HG03469 (cell line): Measurements from ENCODE around the gene TMEM183A.
"Not testable (repeated sequence)": the region's sequence is repeated elsewhere in the genome, so short reads cannot be mapped to it uniquely, and the experiment has no call there.

Experiments used
- ATAC-seq: cut with Tn5 transposase; IDR thresholded peaks from one replicate; pipeline ENCODE4 v1.9.1; 2021; ENCODE audit warnings: mild to moderate bottlenecking, moderate library complexity, moderate number of reproducible peaks; ENCODE audit not compliant: unreplicated experiment

Gene TMEM183A

GRCh38 chr1:203006948-203007871 is at the start of gene TMEM183A:
Gene TMEM183A, plus strand, starts transcription at chr1:203007374. Its CDS starts 92 bp downstream, at chr1:203007466.
- ATAC-seq, result peak; percentile 85

GRCh38 chr1:202957733-202958543 is 49.2 kb upstream of the TMEM183A start, which contains the start of gene ADIPOR1:
Gene ADIPOR1, minus strand, starts transcription at chr1:202958312. Its CDS starts 7,242 bp downstream, at chr1:202951070.
- peak; percentile 64 for ATAC-seq

- ATAC-seq, result no peak
Measured at GRCh38 chr1:202958544-202959275, 48.5 kb upstream of the TMEM183A start.

DNA sequence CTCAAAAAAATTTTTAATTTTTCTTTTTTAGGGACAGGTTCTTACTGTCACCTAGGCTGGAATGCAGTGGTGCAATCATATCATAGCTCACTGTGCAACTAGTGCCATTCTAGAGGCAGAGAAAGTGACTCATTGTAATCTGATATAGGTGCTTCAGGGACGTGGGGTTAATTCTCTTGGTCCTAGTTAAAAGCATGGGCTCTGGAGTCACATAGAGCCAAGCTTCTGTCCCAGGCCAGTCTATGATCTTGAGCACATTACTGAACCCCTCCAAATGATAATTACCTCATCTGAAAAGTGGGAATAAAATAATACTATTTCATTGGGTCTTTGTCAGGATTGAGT is 47.9 kb upstream of the TMEM183A start:
- no peak for ATAC-seq

- no peak for ATAC-seq
Measured at GRCh38 chr1:202961220-202961880, 45.8 kb upstream of the TMEM183A start.

- ATAC-seq, result no peak
Measured at GRCh38 chr1:202964791-202965410, 42.3 kb upstream of the TMEM183A start.

DNA sequence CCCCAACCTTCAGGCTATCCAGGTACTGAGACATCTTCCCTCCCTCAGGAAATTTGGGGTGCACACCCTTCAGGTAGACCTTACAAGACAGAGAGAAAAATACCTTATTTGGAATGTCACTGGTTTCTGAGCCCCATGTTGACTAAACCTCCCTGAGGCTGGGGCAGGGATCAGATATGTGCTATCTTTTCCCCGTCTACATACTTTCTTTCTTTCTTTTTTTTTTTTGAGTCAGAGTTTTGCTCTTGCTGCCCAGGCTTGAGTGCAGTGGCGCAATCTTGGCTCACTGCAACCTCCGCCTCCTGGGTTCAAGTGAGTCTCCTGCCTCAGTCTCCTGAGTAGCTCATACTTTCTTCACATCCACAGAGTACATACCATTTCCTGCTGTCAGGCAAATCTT is 41.8 kb upstream of the TMEM183A start:
- no peak for ATAC-seq

GRCh38 chr1:202966006-202966898 is 40.9 kb upstream of the TMEM183A start:
- ATAC-seq, result no peak

DNA sequence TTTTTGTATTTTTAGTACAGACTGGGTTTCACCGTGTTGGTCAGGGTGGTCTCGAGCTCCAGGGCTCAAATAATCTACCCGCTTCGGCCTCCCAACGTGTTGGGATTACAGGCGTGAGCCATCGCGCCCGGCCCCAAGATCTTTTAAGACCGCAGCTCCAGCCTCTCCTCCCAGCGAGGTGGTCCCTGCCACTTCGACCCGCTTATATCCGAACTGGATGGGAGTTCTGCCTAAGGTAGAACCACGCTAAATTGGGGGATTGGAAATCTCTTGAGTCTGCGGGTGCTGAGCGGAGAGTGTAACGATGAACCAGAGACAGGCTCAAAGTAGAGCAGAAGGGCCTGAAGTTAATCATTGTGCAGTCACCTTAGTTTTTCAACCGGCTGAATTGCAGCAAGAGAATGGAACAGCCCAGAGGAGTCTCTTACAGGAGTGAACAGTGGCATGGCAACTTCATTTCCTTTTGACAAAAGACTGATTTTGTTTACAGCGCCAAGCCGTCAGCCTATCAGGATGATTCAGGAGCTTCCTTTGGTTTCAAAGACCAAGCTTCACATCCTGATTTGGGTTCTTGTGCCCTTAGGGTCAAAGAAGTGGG is 39.4 kb upstream of the TMEM183A start:
- no peak for ATAC-seq

GRCh38 chr1:202968351-202968750 is 38.8 kb upstream of the TMEM183A start:
- ATAC-seq, result no peak

DNA sequence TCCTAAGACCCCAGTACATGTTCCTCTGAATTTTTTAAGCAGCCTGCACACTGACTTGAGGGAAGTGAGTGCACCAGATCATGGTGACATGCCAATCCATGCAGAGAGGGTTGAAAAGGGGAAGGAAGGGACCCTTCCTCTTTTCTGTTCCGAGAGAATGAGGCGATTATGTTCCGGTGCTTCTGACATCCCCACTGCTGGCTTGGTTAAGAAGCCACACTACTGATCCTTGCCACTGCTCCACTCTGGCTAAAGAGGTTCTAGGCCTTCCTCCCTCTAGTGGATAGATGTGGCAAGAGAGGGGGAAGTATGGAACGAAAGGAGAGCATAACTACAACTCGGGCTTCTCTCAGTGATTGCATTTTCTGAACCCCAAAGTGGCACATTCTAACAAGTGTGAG is 38.3 kb upstream of the TMEM183A start:
- ATAC-seq, result no peak

DNA sequence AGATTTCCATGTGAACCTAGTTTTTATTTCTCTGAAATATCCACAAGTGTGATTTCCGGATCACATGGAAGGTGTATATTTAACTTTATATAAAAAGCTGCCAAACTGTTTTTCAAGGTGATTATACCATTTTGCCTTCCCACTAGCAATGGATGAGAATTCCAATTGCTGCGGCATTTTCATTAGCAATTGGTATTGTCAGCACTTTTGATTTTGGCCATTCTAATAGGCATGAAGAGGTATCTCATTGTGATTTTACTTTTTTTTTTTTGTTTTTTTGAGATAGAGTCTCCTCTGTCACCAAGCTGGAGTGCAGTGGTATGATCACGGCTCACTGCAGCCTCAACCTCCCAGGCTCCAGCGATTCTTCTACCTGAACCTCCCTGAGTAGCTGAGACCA is 35.1 kb upstream of the TMEM183A start:
- no peak for ATAC-seq

- no peak for ATAC-seq
Measured at GRCh38 chr1:202974856-202975255, 32.3 kb upstream of the TMEM183A start.

DNA sequence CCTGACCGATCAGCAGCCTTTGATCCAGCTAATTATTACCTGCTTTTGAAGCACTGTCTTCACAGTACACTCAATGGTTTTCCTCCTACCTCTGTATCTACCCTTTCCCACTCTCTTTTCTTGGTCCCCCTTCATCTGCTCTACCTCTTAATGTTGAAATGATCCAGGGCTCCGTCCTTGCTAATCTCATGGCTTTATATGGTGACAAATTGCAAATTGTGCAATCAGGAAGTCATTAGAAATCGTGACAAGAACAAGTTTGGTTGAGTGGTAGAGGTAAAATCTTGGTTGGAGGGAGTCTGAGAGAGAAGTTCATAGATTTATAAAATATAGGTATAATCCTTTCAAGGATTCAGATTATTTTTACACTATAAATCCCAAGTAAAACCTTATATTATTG is 30.5 kb upstream of the TMEM183A start:
- no peak for ATAC-seq

DNA sequence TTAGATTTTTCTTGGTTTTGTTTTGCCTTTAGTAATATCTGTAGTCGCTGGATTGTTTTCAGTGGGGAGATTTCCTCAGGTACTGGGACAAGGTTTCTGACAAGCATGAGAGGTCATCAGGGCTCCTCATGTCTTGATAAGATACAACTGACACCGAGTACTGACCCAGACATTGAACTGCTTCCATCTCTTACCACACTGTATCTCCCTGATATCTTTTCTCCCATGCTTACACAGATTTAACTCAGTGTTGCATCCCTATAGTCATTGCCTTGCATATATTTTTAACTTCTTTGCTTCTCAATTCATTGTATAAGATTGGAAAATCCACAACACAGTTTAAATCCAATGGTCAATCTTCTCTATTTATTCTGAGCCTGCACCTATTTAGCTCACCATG is 27.7 kb upstream of the TMEM183A start:
- no peak for ATAC-seq

- no peak for ATAC-seq
Measured at GRCh38 chr1:202981939-202982338, 25.2 kb upstream of the TMEM183A start.

DNA sequence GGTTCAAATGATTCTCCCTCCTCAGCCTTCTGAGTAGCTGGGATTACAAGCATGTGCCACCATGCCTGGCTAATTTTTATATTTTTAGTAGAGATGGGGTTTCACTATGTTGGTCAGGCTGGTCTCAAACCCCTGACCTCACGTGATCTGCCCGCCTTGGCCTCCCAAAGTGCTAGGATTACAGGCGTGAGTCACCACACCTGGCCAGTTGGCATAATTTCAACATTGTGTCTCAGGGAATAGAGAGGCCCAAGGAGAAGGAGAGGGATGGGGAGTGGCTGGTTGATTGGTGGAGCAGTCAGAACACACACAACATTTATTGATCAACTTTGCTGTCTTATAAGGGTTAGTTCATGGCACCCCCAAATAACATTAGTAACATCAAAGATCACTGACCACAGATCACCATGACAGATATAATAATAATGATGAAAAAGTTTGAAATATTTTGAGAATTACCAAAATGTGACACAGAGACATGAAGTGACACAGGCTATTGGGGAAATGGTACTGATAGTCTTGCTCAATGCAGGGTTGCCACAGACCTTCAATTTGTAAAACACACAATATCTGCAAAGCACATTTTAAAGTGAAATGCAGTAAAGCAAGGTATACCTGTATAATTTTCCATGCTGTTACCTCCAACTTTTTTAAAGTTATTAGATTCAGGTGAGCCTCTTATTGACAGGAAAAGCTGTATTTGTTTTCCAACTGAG is 24.3 kb upstream of the TMEM183A start:
- ATAC-seq, result no peak

GRCh38 chr1:202986120-202986519 is 21.1 kb upstream of the TMEM183A start:
- not testable (repeated sequence) for ATAC-seq
